Stomach (tissue), 4 donors: ENCODE results near the gene EEF1AKMT1.

Source experiments
- EP300 ChIP-seq: sonication (generic); formaldehyde crosslinking; IDR thresholded peaks from one replicate; pipeline ENCODE4 v1.6.1; 2017; ENCODE audit warnings: antibody characterized with exemption
- POLR2A ChIP-seq, 4 donors: fragments of 450-650 bp; IDR thresholded peaks; one replicate each; pipeline ENCODE4 v1.6.1; 2016; ENCODE audit warnings: antibody characterized with exemption in 4 of 4, control low read depth in 2 of 4, mild to moderate bottlenecking in 1 of 4, moderate library complexity in 1 of 4
- POLR2AphosphoS5 ChIP-seq, 3 donors: sonication (generic); formaldehyde crosslinking; IDR thresholded peaks; one replicate each; pipeline ENCODE4 v1.6.1; 2016; ENCODE audit warnings: antibody characterized with exemption in 3 of 3
- TF ChIP-seq, protein P1 (sequence below), 7 experiments: fragments of 450-650 bp in 4 of 7; fragments of 200-600 bp in 3 of 7; sonication (generic) in 3 of 7; IDR thresholded peaks; one replicate each; pipeline ENCODE4 v1.5.1; 2016 to 2019; ENCODE audit warnings: antibody characterized with exemption in 7 of 7, control low read depth in 2 of 7, mild to moderate bottlenecking in 1 of 7

DNA sequence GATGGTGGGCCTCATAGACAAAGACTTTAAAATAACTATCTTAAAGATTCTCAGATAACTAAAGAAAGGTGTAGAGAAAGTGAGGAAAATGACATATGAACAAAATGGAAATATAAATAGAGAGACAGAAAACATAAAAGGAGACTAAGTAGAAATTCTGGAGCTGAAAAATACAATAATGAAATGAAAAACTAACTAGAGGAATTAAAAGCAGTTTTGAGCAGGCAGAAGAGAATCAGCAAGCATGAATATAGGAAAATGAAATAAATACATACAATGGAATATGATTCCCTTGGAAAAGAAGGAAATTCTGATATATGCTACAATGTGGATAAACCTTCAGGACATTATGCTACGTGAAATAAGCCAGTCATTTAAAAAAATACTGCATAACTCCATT, 3.9 kb downstream of the EEF1AKMT1 start:
- TF ChIP-seq, protein P1, sequence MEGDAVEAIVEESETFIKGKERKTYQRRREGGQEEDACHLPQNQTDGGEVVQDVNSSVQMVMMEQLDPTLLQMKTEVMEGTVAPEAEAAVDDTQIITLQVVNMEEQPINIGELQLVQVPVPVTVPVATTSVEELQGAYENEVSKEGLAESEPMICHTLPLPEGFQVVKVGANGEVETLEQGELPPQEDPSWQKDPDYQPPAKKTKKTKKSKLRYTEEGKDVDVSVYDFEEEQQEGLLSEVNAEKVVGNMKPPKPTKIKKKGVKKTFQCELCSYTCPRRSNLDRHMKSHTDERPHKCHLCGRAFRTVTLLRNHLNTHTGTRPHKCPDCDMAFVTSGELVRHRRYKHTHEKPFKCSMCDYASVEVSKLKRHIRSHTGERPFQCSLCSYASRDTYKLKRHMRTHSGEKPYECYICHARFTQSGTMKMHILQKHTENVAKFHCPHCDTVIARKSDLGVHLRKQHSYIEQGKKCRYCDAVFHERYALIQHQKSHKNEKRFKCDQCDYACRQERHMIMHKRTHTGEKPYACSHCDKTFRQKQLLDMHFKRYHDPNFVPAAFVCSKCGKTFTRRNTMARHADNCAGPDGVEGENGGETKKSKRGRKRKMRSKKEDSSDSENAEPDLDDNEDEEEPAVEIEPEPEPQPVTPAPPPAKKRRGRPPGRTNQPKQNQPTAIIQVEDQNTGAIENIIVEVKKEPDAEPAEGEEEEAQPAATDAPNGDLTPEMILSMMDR (IDR thresholded peaks at IDR 0.05) = no peak
- TF ChIP-seq POLR2A (IDR thresholded peaks at IDR 0.05) (no peak), POLR2AphosphoS5 (IDR thresholded peaks at IDR 0.05) (no peak), EP300 (no peak)
